HTERT RPE-1 (cell line): Measurements from ENCODE around the gene TRIP13.

Experiments
- in situ Hi-C: fragments of 300-500 bp; cut with MboI; formaldehyde crosslinking; loops from 4 replicates; pipeline ENCODE4 v1.14.3; 2020; ENCODE audit warnings: low sequenced_read_pairs

Gene TRIP13

DNA sequence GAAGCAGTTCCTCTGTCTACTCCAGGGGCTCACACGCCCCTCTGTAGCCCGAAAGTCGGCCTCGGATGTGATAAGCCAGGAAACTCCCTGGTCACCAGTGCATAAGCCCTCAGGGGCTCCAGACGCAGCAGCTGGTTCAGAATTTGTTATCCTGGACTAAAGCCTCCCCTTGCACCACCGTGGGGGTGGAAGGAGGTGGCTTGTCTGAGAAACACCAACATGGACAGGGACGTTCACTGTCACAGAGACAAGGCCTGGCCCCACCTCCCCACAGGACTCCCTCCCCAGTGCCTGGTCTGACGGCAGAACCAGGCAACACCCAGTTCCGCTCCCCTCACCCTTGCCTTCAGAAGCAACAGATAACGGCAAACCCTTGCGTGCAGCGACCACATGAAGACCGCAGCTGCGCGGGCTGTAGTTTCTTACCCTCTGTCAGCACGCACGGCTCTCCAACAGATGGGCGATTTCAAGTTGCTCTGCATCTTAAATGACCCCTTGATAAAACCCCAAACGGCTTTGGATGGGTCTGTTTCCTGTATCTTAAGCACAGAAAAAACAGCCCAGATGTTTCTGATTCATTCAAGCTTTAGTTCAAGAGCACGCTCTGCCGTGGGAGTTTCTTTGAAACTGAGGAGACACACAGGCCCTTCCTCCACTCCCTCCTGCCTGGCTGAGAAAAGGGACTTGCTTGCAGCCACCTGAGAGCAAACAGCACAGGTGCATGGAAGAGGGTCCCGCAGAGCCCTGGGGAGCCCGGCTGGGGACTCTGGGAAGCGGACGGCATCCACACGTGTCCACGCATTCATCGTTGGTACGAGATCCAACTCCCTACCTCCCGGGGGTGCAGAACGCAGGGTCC lies 71.2 kb downstream of the TRIP13 start:
- in situ Hi-C loops, result no loop called here

DNA sequence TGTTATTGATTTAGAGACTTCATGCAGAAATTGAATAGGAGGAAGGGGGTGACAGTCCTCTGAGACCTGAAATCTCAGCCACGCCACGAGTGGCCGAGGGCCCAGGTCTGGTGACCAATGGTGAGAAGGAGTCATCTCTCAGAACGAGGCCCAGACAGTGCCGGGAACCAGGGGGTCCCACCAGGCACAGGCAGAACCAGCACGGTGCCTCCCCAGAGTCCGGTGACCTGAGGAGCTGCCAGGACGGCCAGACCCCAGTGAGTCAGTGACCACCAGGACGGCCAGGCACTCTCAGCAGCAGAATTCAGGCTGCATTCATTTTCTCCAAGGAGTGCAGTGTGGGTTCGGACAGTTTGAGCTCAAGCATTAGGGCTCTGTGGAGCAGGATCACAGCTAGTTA lies 72.1 kb downstream of the TRIP13 start:
- in situ Hi-C loops, result no loop called here

DNA sequence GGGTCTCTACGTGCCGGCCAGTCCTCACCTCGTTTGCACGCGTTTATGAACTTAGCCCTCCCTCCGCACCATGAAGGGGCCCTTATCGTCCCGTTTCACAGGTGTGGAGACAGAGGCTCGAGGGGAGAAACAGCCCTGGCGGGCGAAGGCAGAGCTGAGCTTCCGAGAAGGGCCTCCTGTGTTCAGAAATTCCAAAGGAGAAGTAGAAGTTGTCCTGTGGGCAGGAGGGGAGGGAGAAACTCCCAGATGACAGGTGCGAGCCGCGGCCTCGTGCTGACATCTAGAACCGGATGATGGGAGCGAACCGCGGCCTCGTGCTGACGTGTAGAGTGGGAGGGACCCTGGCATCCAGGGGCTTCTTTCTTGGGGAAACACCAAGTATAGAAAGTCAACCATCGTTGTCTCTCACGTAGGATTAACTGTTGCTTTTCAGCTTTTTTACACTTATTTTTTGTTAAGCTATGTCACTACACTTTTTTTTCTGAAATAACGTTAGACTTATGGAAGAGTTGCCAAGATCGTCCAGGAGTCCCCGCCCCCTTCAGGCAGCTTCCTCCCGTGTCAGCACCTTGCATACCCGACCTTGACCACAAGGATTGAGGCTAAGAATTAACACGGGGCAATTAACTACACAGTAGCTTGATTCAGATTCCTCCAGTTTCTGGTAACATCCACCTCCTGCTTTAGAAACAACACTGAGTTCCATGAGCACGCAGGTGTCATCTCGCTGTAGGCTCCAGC lies 73.1 kb downstream of the TRIP13 start:
- in situ Hi-C loops, result no loop called here

GRCh38 chr5:966345-966710 lies 73.6 kb downstream of the TRIP13 start:
- in situ Hi-C loops, result no loop called here

GRCh38 chr5:966941-967340 lies 74.3 kb downstream of the TRIP13 start:
- in situ Hi-C loops, result no loop called here
